Measurements from ENCODE around the gene LRRC56.

Gene LRRC56

GRCh38 chr11:597166-597725 is 59.9 kb downstream of the LRRC56 start:
- WGBS, 2 donors (ENCODE audit: extremely low coverage in 2 of 2, insufficient read length in 2 of 2, insufficient replicate concordance in 1 of 2) = no CpG with 5 or more reads among the region's 29 CpGs
- peaks cover 63 to 95% of the 10 kb centered on the region in 2 donors for H3K36me3 ChIP-seq (replicated peaks in 1 of 2; ENCODE audit: control insufficient read depth in 2 of 2, insufficient read depth in 2 of 2, low read length in 2 of 2)

GRCh38 chr11:598005-598680 is 60.8 kb downstream of the LRRC56 start:
- Histone ChIP-seq H3K18ac (ENCODE audit: low read length) (no peak overlapping the region), H3K36me3 (replicated peaks in 1 of 2; ENCODE audit: control insufficient read depth in 2 of 2, insufficient read depth in 2 of 2, low read length in 2 of 2) (peaks cover 57 to 95% of the 10 kb centered on the region in 2 donors), H3K4ac (ENCODE audit: low read length) (no peak overlapping the region), H4K91ac (ENCODE audit: low read depth, low read length, poor library complexity) (no peak overlapping the region), H3K27ac (replicated peaks; ENCODE audit: low read length) (no peak overlapping the region), H2BK120ac (ENCODE audit: low read depth, low read length) (no peak overlapping the region), H3K4me1 (ENCODE audit: control insufficient read depth in 2 of 2, insufficient read depth in 1 of 2, low read depth in 1 of 2, low read length in 2 of 2) (no peaks in the 10 kb centered on the region), H3K9me3 (replicated peaks in 1 of 2; ENCODE audit: control insufficient read depth in 2 of 2, insufficient read depth in 1 of 2, low read depth in 1 of 2, low read length in 2 of 2) (no peaks in the 10 kb centered on the region), H3K4me3 (ENCODE audit: low read length in 2 of 2) (no peak overlapping the region), H2BK12ac (ENCODE audit: low read length) (no peak overlapping the region), H2AFZ (ENCODE audit: low read length) (no peak overlapping the region), H4K8ac (ENCODE audit: low read depth, low read length) (no peak overlapping the region), H3K4me2 (ENCODE audit: insufficient read depth, low read length, poor library complexity, severe bottlenecking) (no peak overlapping the region), H3K79me1 (ENCODE audit: low read depth, low read length) (peaks cover 8% of the 10 kb centered on the region), H3K9ac (ENCODE audit: low read depth, low read length, poor library complexity) (no peak overlapping the region), H2AK5ac (ENCODE audit: low read depth, low read length) (no peak overlapping the region), H2BK5ac (ENCODE audit: low read length) (peak overlapping the region; percentile 53), H2BK15ac (ENCODE audit: low read length) (no peak overlapping the region), H3K23ac (ENCODE audit: low read depth, low read length, poor library complexity) (peak overlapping the region; percentile 17), H3K14ac (ENCODE audit: low read length) (no peak overlapping the region), H3K27me3 (ENCODE audit: control insufficient read depth in 3 of 3, insufficient read depth in 3 of 3, low read depth in 1 of 3, low read length in 3 of 3) (no peaks in the 10 kb centered on the region)
- DNase-seq (ENCODE audit: low spot score) = no peak
- no CpG with 5 or more reads among the region's 30 CpGs for WGBS, 2 donors (ENCODE audit: extremely low coverage in 2 of 2, insufficient read length in 2 of 2, insufficient replicate concordance in 1 of 2)

More at GRCh38 chr11:597166-597725, 59.9 kb downstream of the LRRC56 start:
- Histone ChIP-seq H2BK15ac (ENCODE audit: low read length) (no peak overlapping the region), H3K27me3 (ENCODE audit: control insufficient read depth in 3 of 3, insufficient read depth in 3 of 3, low read depth in 1 of 3, low read length in 3 of 3) (no peaks in the 10 kb centered on the region), H3K4me1 (ENCODE audit: control insufficient read depth in 2 of 2, insufficient read depth in 1 of 2, low read depth in 1 of 2, low read length in 2 of 2) (no peaks in the 10 kb centered on the region), H2BK120ac (ENCODE audit: low read depth, low read length) (no peak overlapping the region), H3K23ac (ENCODE audit: low read depth, low read length, poor library complexity) (peak overlapping the region; percentile 1), H3K18ac (ENCODE audit: low read length) (no peak overlapping the region), H3K9me3 (replicated peaks in 1 of 2; ENCODE audit: control insufficient read depth in 2 of 2, insufficient read depth in 1 of 2, low read depth in 1 of 2, low read length in 2 of 2) (no peaks in the 10 kb centered on the region), H3K27ac (replicated peaks; ENCODE audit: low read length) (no peak overlapping the region), H3K9ac (ENCODE audit: low read depth, low read length, poor library complexity) (no peak overlapping the region), H3K4ac (ENCODE audit: low read length) (no peak overlapping the region), H2AFZ (ENCODE audit: low read length) (no peak overlapping the region), H4K91ac (ENCODE audit: low read depth, low read length, poor library complexity) (no peak overlapping the region), H2AK5ac (ENCODE audit: low read depth, low read length) (no peak overlapping the region), H3K14ac (ENCODE audit: low read length) (no peak overlapping the region), H2BK12ac (ENCODE audit: low read length) (no peak overlapping the region), H4K8ac (ENCODE audit: low read depth, low read length) (no peak overlapping the region), H2BK5ac (ENCODE audit: low read length) (peak overlapping the region; percentile 88), H3K4me2 (ENCODE audit: insufficient read depth, low read length, poor library complexity, severe bottlenecking) (no peak overlapping the region), H3K4me3 (ENCODE audit: low read length in 2 of 2) (no peak overlapping the region), H3K79me1 (ENCODE audit: low read depth, low read length) (peaks cover 8% of the 10 kb centered on the region)
- DNase-seq (ENCODE audit: low spot score) = no peak

- Histone ChIP-seq H3K4me2 (ENCODE audit: insufficient read depth, low read length, poor library complexity, severe bottlenecking) (no peak overlapping the region), H3K9me3 (replicated peaks in 1 of 2; ENCODE audit: control insufficient read depth in 2 of 2, insufficient read depth in 1 of 2, low read depth in 1 of 2, low read length in 2 of 2) (no peaks in the 10 kb centered on the region), H2AFZ (ENCODE audit: low read length) (no peak overlapping the region), H3K14ac (ENCODE audit: low read length) (no peak overlapping the region), H3K9ac (ENCODE audit: low read depth, low read length, poor library complexity) (no peak overlapping the region), H3K27ac (replicated peaks; ENCODE audit: low read length) (no peak overlapping the region), H3K4me1 (ENCODE audit: control insufficient read depth in 2 of 2, insufficient read depth in 1 of 2, low read depth in 1 of 2, low read length in 2 of 2) (no peaks in the 10 kb centered on the region), H4K91ac (ENCODE audit: low read depth, low read length, poor library complexity) (no peak overlapping the region), H2BK5ac (ENCODE audit: low read length) (no peak overlapping the region), H2BK15ac (ENCODE audit: low read length) (no peak overlapping the region), H2BK120ac (ENCODE audit: low read depth, low read length) (no peak overlapping the region), H2AK5ac (ENCODE audit: low read depth, low read length) (no peak overlapping the region), H3K23ac (ENCODE audit: low read depth, low read length, poor library complexity) (no peak overlapping the region), H3K18ac (ENCODE audit: low read length) (no peak overlapping the region), H3K79me1 (ENCODE audit: low read depth, low read length) (peaks cover 6% of the 10 kb centered on the region), H3K4ac (ENCODE audit: low read length) (no peak overlapping the region), H3K4me3 (ENCODE audit: low read length in 2 of 2) (peak overlapping the region in 1 of 2 donors; percentile 48), H3K36me3 (replicated peaks in 1 of 2; ENCODE audit: control insufficient read depth in 2 of 2, insufficient read depth in 2 of 2, low read length in 2 of 2) (peaks cover 63 to 94% of the 10 kb centered on the region in 2 donors), H3K27me3 (ENCODE audit: control insufficient read depth in 3 of 3, insufficient read depth in 3 of 3, low read depth in 1 of 3, low read length in 3 of 3) (no peaks in the 10 kb centered on the region), H4K8ac (ENCODE audit: low read depth, low read length) (no peak overlapping the region), H2BK12ac (ENCODE audit: low read length) (no peak overlapping the region)
- WGBS, 2 donors (ENCODE audit: extremely low coverage in 2 of 2, insufficient read length in 2 of 2, insufficient replicate concordance in 1 of 2) = no CpG with 5 or more reads among the region's 23 CpGs
- no peak for DNase-seq (ENCODE audit: low spot score)
These were observed 64.4 kb downstream of the LRRC56 start for GRCh38 chr11:601573-602245.

GRCh38 chr11:603154-603553 is 65.8 kb downstream of the LRRC56 start:
- H3K9ac ChIP-seq (ENCODE audit: low read depth, low read length, poor library complexity) = peak overlapping the region; percentile 12
- H4K8ac ChIP-seq (ENCODE audit: low read depth, low read length) = no peak overlapping the region
- no peak overlapping the region for H2AK5ac ChIP-seq (ENCODE audit: low read depth, low read length)
- no peak overlapping the region for H4K91ac ChIP-seq (ENCODE audit: low read depth, low read length, poor library complexity)
- no peak overlapping the region for H2BK120ac ChIP-seq (ENCODE audit: low read depth, low read length)
- H3K23ac ChIP-seq (ENCODE audit: low read depth, low read length, poor library complexity) = no peak overlapping the region
- H2BK15ac ChIP-seq (ENCODE audit: low read length) = no peak overlapping the region
- H3K4me2 ChIP-seq (ENCODE audit: insufficient read depth, low read length, poor library complexity, severe bottlenecking) = no peak overlapping the region
- peaks cover 8% of the 10 kb centered on the region for H3K79me1 ChIP-seq (ENCODE audit: low read depth, low read length)
- no peak for DNase-seq (ENCODE audit: low spot score)
- no peak overlapping the region for H3K4ac ChIP-seq (ENCODE audit: low read length)
- H2AFZ ChIP-seq (ENCODE audit: low read length) = no peak overlapping the region
- no peak overlapping the region for H3K27ac ChIP-seq (replicated peaks; ENCODE audit: low read length)
- H3K9me3 ChIP-seq (replicated peaks in 1 of 2; ENCODE audit: control insufficient read depth in 2 of 2, insufficient read depth in 1 of 2, low read depth in 1 of 2, low read length in 2 of 2) = no peaks in the 10 kb centered on the region
- H3K27me3 ChIP-seq (ENCODE audit: control insufficient read depth in 3 of 3, insufficient read depth in 3 of 3, low read depth in 1 of 3, low read length in 3 of 3) = no peaks in the 10 kb centered on the region
- no peak overlapping the region for H3K18ac ChIP-seq (ENCODE audit: low read length)
- no peak overlapping the region for H3K4me3 ChIP-seq (ENCODE audit: low read length in 2 of 2)
- H3K36me3 ChIP-seq (replicated peaks in 1 of 2; ENCODE audit: control insufficient read depth in 2 of 2, insufficient read depth in 2 of 2, low read length in 2 of 2) = peaks cover 66 to 94% of the 10 kb centered on the region in 2 donors
- no peak overlapping the region for H2BK12ac ChIP-seq (ENCODE audit: low read length)
- no CpG with 5 or more reads among the region's 13 CpGs for WGBS, 2 donors (ENCODE audit: extremely low coverage in 2 of 2, insufficient read length in 2 of 2, insufficient replicate concordance in 1 of 2)
- H3K14ac ChIP-seq (ENCODE audit: low read length) = no peak overlapping the region
- no peaks in the 10 kb centered on the region for H3K4me1 ChIP-seq (ENCODE audit: control insufficient read depth in 2 of 2, insufficient read depth in 1 of 2, low read depth in 1 of 2, low read length in 2 of 2)
- H2BK5ac ChIP-seq (ENCODE audit: low read length) = no peak overlapping the region

All from neuronal stem cell (in vitro differentiated cells).